GM23338 (cell line): ENCODE results near the gene KRTAP9-6. TPM values are rescaled to one million over a fixed set of nuclear protein-coding genes. Genes with fewer than 3 reads are reported as not detected.

Source experiments
- ATAC-seq: fragments of 200-7000 bp; cut with Tn5 transposase; 3 replicates; pipeline ENCODE4 v1.9.1; 2020
- DNase-seq: peaks from one replicate; pipeline ENCODE4 v3.0.0-alpha.2; 2015; ENCODE audit warnings: low spot score
- H2AFZ ChIP-seq: fragments of 200-600 bp; sonication (generic); 2 replicates; pipeline ENCODE4 v1.8.0; 2016; ENCODE audit warnings: antibody characterized with exemption, mild to moderate bottlenecking, moderate library complexity
- H3F3A ChIP-seq: fragments of 200-600 bp; sonication (generic); replicated peaks from 2 replicates; pipeline ENCODE4 v1.8.0; 2017; ENCODE audit warnings: antibody characterized with exemption, mixed run types, low read depth
- H3K27ac ChIP-seq: fragments of 200-600 bp; sonication (generic); 2 replicates; pipeline ENCODE4 v1.6.1; 2016; ENCODE audit warnings: low read depth
- H3K27me3 ChIP-seq: fragments of 200-600 bp; sonication (generic); 2 replicates; pipeline ENCODE4 v1.8.0; 2016; ENCODE audit warnings: mild to moderate bottlenecking, mixed run types, moderate library complexity; ENCODE audit not compliant: insufficient read depth
- H3K36me3 ChIP-seq: fragments of 200-600 bp; sonication (generic); 2 replicates; pipeline ENCODE4 v1.8.0; 2016; ENCODE audit warnings: mild to moderate bottlenecking; ENCODE audit not compliant: insufficient read depth
- H3K4me1 ChIP-seq: fragments of 200-600 bp; sonication (generic); 2 replicates; pipeline ENCODE4 v1.8.0; 2016; ENCODE audit warnings: mild to moderate bottlenecking, moderate library complexity; ENCODE audit not compliant: insufficient read depth
- H3K4me2 ChIP-seq: fragments of 200-600 bp; sonication (generic); 2 replicates; pipeline ENCODE4 v1.7.1; 2017; ENCODE audit warnings: mixed run types
- H3K4me3 ChIP-seq: fragments of 200-600 bp; sonication (generic); 2 replicates; pipeline ENCODE4 v1.6.1; 2016; ENCODE audit warnings: mixed run types
- H3K79me2 ChIP-seq: fragments of 200-600 bp; sonication (generic); replicated peaks from 2 replicates; pipeline ENCODE4 v1.8.0; 2017; ENCODE audit warnings: mild to moderate bottlenecking; ENCODE audit not compliant: insufficient read depth
- H3K9me2 ChIP-seq: fragments of 200-600 bp; sonication (generic); 2 replicates; pipeline ENCODE4 v1.8.0; 2017; ENCODE audit not compliant: insufficient read depth
- H4K20me1 ChIP-seq: fragments of 200-600 bp; sonication (generic); replicated peaks from 2 replicates; pipeline ENCODE4 v1.8.0; 2017; ENCODE audit warnings: mild to moderate bottlenecking; ENCODE audit not compliant: insufficient read depth
- H3K27ac Mint-ChIP-seq: 2 replicates; pipeline ENCODE4 v1.8.0; 2020; ENCODE audit warnings: inconsistent platforms, mild to moderate bottlenecking, moderate library complexity, mixed read lengths
- H3K27me3 Mint-ChIP-seq: 3 replicates; pipeline ENCODE4 v1.8.0; 2022; ENCODE audit warnings: low read depth, mild to moderate bottlenecking, moderate library complexity, mixed read lengths, inconsistent platforms; ENCODE audit not compliant: insufficient read depth, poor library complexity
- H3K36me3 Mint-ChIP-seq: 3 replicates; pipeline ENCODE4 v1.8.0; 2021; ENCODE audit warnings: low read depth, mild to moderate bottlenecking, inconsistent platforms, moderate library complexity, mixed read lengths
- H3K4me1 Mint-ChIP-seq: 3 replicates; pipeline ENCODE4 v1.8.0; 2020; ENCODE audit warnings: mild to moderate bottlenecking, inconsistent platforms, mixed read lengths
- H3K4me3 Mint-ChIP-seq: 3 replicates; pipeline ENCODE4 v1.8.0; 2021; ENCODE audit warnings: moderate library complexity, mild to moderate bottlenecking, inconsistent platforms, mixed read lengths
- H3K9me3 Mint-ChIP-seq: 3 replicates; pipeline ENCODE4 v1.8.0; 2020; ENCODE audit warnings: moderate library complexity, mild to moderate bottlenecking, inconsistent platforms, mixed read lengths
- CREB1 ChIP-seq: fragments of 250-450 bp; sonication (Bioruptor Pico); IDR thresholded peaks from 2 replicates; pipeline ENCODE4 v1.5.0; 2020; ENCODE audit warnings: low read depth, mild to moderate bottlenecking, moderate library complexity
- CTCF ChIP-seq, 2 experiments: fragments of 200-600 bp in 1 of 2; sonication (generic) in 1 of 2; conservative IDR thresholded peaks; 2 replicates each; pipeline versions ENCODE4 v1.5.1 to v1.6.1; 2016 to 2017; ENCODE audit warnings: antibody characterized with exemption in 2 of 2, low read depth in 2 of 2, mild to moderate bottlenecking in 2 of 2, moderate library complexity in 1 of 2
- ETS1 ChIP-seq: IDR thresholded peaks from 2 replicates; pipeline ENCODE4 v1.6.1; 2016; ENCODE audit warnings: antibody characterized with exemption
- EZH2 ChIP-seq: fragments of 200-600 bp; sonication (generic); IDR thresholded peaks from one replicate; pipeline ENCODE4 v1.8.0; 2017; ENCODE audit warnings: antibody characterized with exemption, mild to moderate bottlenecking, low read depth; ENCODE audit not compliant: unreplicated experiment
- EZH2phosphoT487 ChIP-seq: fragments of 200-600 bp; sonication (generic); IDR thresholded peaks from one replicate; pipeline ENCODE4 v1.8.1; 2018; ENCODE audit warnings: antibody characterized with exemption; ENCODE audit not compliant: unreplicated experiment
- JUNB ChIP-seq: IDR thresholded peaks from one replicate; pipeline ENCODE4 v1.6.1; 2016; ENCODE audit warnings: antibody characterized with exemption; ENCODE audit not compliant: unreplicated experiment
- NANOG ChIP-seq: IDR thresholded peaks from 2 replicates; pipeline ENCODE4 v1.6.1; 2016; ENCODE audit warnings: antibody characterized with exemption, borderline replicate concordance
- POLR2AphosphoS5 ChIP-seq: IDR thresholded peaks from 2 replicates; pipeline ENCODE4 v1.6.1; 2016; ENCODE audit warnings: antibody characterized with exemption, low read depth
- REST ChIP-seq: IDR thresholded peaks from one replicate; pipeline ENCODE4 v1.6.1; 2018; ENCODE audit warnings: antibody characterized with exemption; ENCODE audit not compliant: unreplicated experiment
- ZNF114 ChIP-seq: fragments of 250-450 bp; sonication (Bioruptor Pico); IDR thresholded peaks from 2 replicates; pipeline ENCODE4 v1.5.0; 2020; ENCODE audit warnings: mild to moderate bottlenecking, moderate library complexity
- ZNF331 ChIP-seq: fragments of 250-450 bp; sonication (Bioruptor Pico); IDR thresholded peaks from 2 replicates; pipeline ENCODE4 v1.5.0; 2020; ENCODE audit warnings: low read depth, mild to moderate bottlenecking, moderate library complexity
- ZNF462 ChIP-seq: fragments of 250-450 bp; sonication (Bioruptor Pico); IDR thresholded peaks from 2 replicates; pipeline ENCODE4 v1.5.0; 2020; ENCODE audit warnings: mild to moderate bottlenecking, moderate library complexity
- polyA plus RNA-seq: library from polyadenylated mRNA; unstranded; fragments of >200 nt; fragmentation: Nextera tagmentation; extraction: Ambion mirVana; gene quantifications from 2 replicates; pipeline ENCODE4 v1.2.1, GENCODE V29; 2016
- total RNA-seq: library from RNA; depleted of rRNA; stranded (reverse); fragments of >200 nt; shearing (Covaris generic); gene quantifications from 2 replicates; pipeline ENCODE4 v1.2.3, GENCODE V29; 2014

The KRTAP9-6 gene
- total and polyA plus RNA-seq, 2 experiments from 2014 or later, result not detected

GRCh38 chr17:41308251-41308917 lies 43.2 kb downstream of the KRTAP9-6 start:
- no peak overlapping the region for H3K4me3 ChIP-seq
- DNase-seq (no peak), ATAC-seq (no peak)
- H3K4me2 ChIP-seq, result no peak overlapping the region
- no peaks in the 10 kb centered on the region for H3K79me2 ChIP-seq
- H4K20me1 ChIP-seq, result no peaks in the 10 kb centered on the region
- no peak overlapping the region for H3K27ac ChIP-seq
- no peaks in the 10 kb centered on the region for H3K9me2 ChIP-seq
- no peaks in the 10 kb centered on the region for H3K36me3 ChIP-seq
- H3K4me1 Mint-ChIP-seq, result no peaks in the 10 kb centered on the region; the same call in 2 of the 3 replicates
- no peak overlapping the region for H2AFZ ChIP-seq
- no peaks in the 10 kb centered on the region for H3F3A ChIP-seq
- no peak overlapping the region for H3K27ac Mint-ChIP-seq
- no peaks in the 10 kb centered on the region for H3K27me3 ChIP-seq
- peaks cover 2% of the 10 kb centered on the region; the same call in 1 of the 3 replicates for H3K9me3 Mint-ChIP-seq
- H3K4me3 Mint-ChIP-seq, result no peak overlapping the region
- H3K27me3 Mint-ChIP-seq, result peaks cover 6% of the 10 kb centered on the region
- H3K36me3 Mint-ChIP-seq, result no peaks in the 10 kb centered on the region
- TF ChIP-seq EZH2phosphoT487 (no peak), CTCF (conservative IDR thresholded peaks at IDR 0.05; ENCODE audit: low read depth in 2 of 2) (no peak), ZNF462 (CRISPR knock-in tag) (no peak), CREB1 (CRISPR knock-in tag) (no peak), JUNB (no peak), ZNF114 (CRISPR knock-in tag) (no peak), REST (no peak), ETS1 (no peak), EZH2 (no peak), ZNF331 (CRISPR knock-in tag) (no peak), NANOG (no peak), POLR2AphosphoS5 (no peak)
- H3K4me1 ChIP-seq, result no peaks in the 10 kb centered on the region
